ENCODE measurements around the gene MGAT3.

DNA sequence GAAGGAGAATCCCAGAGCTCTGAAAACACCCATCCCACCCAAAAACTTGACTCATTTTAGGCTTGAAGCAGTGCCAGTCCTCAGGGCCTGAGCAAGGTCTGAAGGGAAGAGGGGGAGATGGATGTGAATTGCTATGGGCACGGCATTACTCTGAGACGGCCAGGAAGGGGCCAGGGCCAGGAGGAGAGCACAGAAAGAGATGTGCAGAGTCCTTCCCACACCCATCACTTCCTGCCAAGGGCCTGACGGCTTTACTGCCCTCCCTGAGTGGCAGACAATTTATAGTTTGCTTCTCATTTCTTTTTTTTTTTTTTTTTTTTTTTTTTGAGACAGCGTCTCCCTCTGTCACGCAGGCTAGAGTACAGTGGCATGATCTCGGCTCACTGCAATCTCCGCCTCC is 34.7 kb upstream of the MGAT3 start:
- TF ChIP-seq CTCF (IDR thresholded peaks at IDR 0.05) (no peak), POLR2AphosphoS5 (IDR thresholded peaks at IDR 0.05) (no peak)
